ENCODE results near the gene SLC23A2.

DNA sequence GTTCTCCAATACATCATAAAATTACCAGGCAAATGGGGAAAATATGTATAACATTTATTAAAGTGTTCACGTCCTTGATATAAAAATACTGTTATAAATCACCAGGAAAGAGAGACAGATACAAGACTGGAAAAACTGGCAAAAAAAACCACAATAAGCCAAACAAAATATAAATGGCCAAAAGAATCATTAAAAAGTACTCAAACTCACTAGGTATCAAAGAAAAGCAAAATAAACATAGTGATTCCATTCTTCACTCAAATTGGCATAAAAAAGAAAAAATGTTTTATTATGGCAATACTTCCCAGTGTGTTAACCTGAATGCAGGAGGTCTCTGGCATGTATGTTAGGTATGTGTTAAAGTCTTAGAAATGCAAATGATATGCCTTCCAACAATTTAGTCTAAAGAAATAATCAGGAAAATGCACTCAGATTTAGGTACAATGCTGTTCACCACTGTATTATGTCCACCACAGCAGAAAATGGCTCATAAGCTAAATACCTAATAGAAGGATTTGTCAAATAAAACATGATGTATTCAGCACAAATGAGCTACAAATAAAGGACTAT is 21.4 kb downstream of the SLC23A2 start:
- no peak for TF ChIP-seq POLR2A (IDR thresholded peaks at IDR 0.05; ENCODE audit: low read depth, low read length)
- no peak for TF ChIP-seq POLR2AphosphoS5 (IDR thresholded peaks at IDR 0.05; ENCODE audit: low read depth, low read length)

All from GM12892 (cell line).